H1 (cell line): Measurements from ENCODE around the gene PTBP1.

Experiments used
- MAFK ChIP-seq: IDR thresholded peaks from 2 replicates; pipeline ENCODE4 v1.6.1; 2012; ENCODE audit warnings: low read depth, mild to moderate bottlenecking, improper control_type of control experiment, low read length
- POLR2A ChIP-seq, 2 experiments: IDR thresholded peaks; 1 replicate in 1 of 2; 2 replicates in 1 of 2; pipeline ENCODE4 v1.6.1; 2011; ENCODE audit warnings: low read depth in 2 of 2, low read length in 2 of 2, mild to moderate bottlenecking in 2 of 2; ENCODE audit errors: control extremely low read depth in 1 of 2
- TAF1 ChIP-seq: IDR thresholded peaks from 2 replicates; pipeline ENCODE4 v1.6.1; 2011; ENCODE audit warnings: mild to moderate bottlenecking, low read depth, low read length
- TF ChIP-seq, protein P1 (sequence below), 3 experiments: IDR thresholded peaks; 1 replicate in 2 of 3; 2 replicates in 1 of 3; pipeline versions ENCODE4 v1.5.1 to v1.6.1; 2011; ENCODE audit warnings: low read length in 3 of 3, mild to moderate bottlenecking in 3 of 3, inconsistent platforms in 2 of 3, low read depth in 1 of 3, moderate library complexity in 1 of 3; ENCODE audit not compliant: insufficient read depth in 1 of 3; ENCODE audit errors: control extremely low read depth in 1 of 3
- TF ChIP-seq, protein P2 (sequence below): IDR thresholded peaks from 2 replicates; pipeline ENCODE4 v1.6.1; 2012; ENCODE audit warnings: low read length, inconsistent platforms

DNA sequence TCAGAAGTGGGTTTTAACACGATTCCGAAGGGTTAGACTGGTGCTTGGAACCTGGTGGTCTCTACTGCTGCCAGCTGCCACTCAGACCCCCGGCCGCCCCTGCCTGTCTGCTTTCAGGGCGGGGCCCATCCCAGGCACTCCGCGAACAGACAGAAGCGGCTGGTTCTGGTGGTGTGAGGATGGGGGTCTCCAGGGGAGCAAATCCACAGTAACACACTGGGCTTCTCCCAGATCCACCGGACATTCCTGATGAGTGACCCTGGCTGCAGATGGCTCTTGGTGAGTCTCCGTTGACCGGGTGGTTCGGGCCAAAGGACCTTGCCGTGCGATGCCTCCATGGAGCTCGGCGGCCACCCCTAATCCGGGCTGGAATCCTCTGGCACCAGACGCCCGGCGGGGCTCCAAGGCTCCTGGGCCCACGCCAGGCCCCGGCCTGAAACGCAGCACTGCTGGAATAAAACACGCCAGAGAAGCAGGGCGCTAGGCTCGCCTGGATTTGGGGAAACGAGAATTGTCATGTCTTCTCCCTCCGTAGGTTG lies 2.1 kb upstream of the PTBP1 start:
- TF ChIP-seq, protein P1, sequence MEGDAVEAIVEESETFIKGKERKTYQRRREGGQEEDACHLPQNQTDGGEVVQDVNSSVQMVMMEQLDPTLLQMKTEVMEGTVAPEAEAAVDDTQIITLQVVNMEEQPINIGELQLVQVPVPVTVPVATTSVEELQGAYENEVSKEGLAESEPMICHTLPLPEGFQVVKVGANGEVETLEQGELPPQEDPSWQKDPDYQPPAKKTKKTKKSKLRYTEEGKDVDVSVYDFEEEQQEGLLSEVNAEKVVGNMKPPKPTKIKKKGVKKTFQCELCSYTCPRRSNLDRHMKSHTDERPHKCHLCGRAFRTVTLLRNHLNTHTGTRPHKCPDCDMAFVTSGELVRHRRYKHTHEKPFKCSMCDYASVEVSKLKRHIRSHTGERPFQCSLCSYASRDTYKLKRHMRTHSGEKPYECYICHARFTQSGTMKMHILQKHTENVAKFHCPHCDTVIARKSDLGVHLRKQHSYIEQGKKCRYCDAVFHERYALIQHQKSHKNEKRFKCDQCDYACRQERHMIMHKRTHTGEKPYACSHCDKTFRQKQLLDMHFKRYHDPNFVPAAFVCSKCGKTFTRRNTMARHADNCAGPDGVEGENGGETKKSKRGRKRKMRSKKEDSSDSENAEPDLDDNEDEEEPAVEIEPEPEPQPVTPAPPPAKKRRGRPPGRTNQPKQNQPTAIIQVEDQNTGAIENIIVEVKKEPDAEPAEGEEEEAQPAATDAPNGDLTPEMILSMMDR (IDR thresholded peaks at IDR 0.05; ENCODE audit: control extremely low read depth in 1 of 3, insufficient read depth in 1 of 3, low read depth in 1 of 3, low read length in 3 of 3): no peak
- no peak for TF ChIP-seq MAFK
- TF ChIP-seq TAF1: no peak
- TF ChIP-seq POLR2A (IDR thresholded peaks at IDR 0.05; ENCODE audit: control extremely low read depth in 1 of 2, low read depth in 2 of 2, low read length in 2 of 2): no peak
- TF ChIP-seq, protein P2, sequence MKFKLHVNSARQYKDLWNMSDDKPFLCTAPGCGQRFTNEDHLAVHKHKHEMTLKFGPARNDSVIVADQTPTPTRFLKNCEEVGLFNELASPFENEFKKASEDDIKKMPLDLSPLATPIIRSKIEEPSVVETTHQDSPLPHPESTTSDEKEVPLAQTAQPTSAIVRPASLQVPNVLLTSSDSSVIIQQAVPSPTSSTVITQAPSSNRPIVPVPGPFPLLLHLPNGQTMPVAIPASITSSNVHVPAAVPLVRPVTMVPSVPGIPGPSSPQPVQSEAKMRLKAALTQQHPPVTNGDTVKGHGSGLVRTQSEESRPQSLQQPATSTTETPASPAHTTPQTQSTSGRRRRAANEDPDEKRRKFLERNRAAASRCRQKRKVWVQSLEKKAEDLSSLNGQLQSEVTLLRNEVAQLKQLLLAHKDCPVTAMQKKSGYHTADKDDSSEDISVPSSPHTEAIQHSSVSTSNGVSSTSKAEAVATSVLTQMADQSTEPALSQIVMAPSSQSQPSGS: no peak
